K562 (cell line): ENCODE data around the gene SHLD1. TPM values are rescaled to one million over a fixed set of nuclear protein-coding genes. Genes with fewer than 3 reads are reported as not detected.
A peak's percentile ranks its signal among the peaks of the same experiment; 100 is the strongest.

Experiments used
- ATAC-seq: fragments of 200-7000 bp; cut with Tn5 transposase; 3 replicates; pipeline ENCODE4 v1.9.1; 2020; ENCODE audit warnings: moderate library complexity
- BruUV-seq: library from RNA; stranded (reverse); fragments of 400-500 nt; replicated peaks from 2 replicates; lab custom pipeline; 2021; lab: Mats Ljungman, UMichigan
- CTCF ChIA-PET: fragments of 300-600 bp; formaldehyde crosslinking; extraction: SDS; loops from one replicate; lab custom pipeline; 2021; ENCODE audit warnings: low intra/inter-chr PET ratio; lab: Yijun Ruan, JAX
- POLR2A ChIA-PET: fragments of 300-600, 350-650 bp; sonication (Branson Sonifier 250); formaldehyde crosslinking; extraction: SDS; loops from one replicate; lab custom pipeline; 2021; ENCODE audit warnings: antibody characterized with exemption, inconsistent platforms; lab: Yijun Ruan, JAX
- DNase-seq, 4 experiments: peaks; one replicate each; pipeline versions ENCODE4 v3.0.0 to v3.0.0-alpha.2; 2011 to 2018; ENCODE audit warnings: low spot score in 3 of 4, mixed read lengths in 3 of 4; ENCODE audit errors: extremely low read depth in 1 of 4
- FAIRE-seq: peaks from 2 replicates; lab custom pipeline; 2011; peaks lifted over from hg19 to GRCh38; lab: Jason Lieb, UNC
- H2AFZ ChIP-seq: 2 replicates; pipeline ENCODE4 v1.6.0; 2011; ENCODE audit warnings: low read depth, low read length, control low read depth, inconsistent platforms
- H3K27ac ChIP-seq: fragments of 200-600 bp; 3 replicates; pipeline ENCODE4 v1.8.0; 2011; ENCODE audit warnings: low read depth, mild to moderate bottlenecking, control low read depth, inconsistent platforms, low read length, moderate library complexity, mixed read lengths; ENCODE audit errors: extremely low read depth
- H3K27me3 ChIP-seq, 2 experiments: fragments of 300-600 bp in 1 of 2; 2 replicates in 1 of 2; 3 replicates in 1 of 2; pipeline versions ENCODE4 v1.6.0 to v1.8.0; 2011; ENCODE audit warnings: inconsistent platforms in 2 of 2, low read length in 2 of 2, mild to moderate bottlenecking in 1 of 2, mixed read lengths in 1 of 2, moderate library complexity in 1 of 2; ENCODE audit not compliant: control insufficient read depth in 2 of 2, insufficient read depth in 2 of 2
- H3K36me3 ChIP-seq: fragments of 300-600 bp; 3 replicates; pipeline ENCODE4 v1.8.0; 2011; ENCODE audit warnings: mild to moderate bottlenecking, low read length, inconsistent platforms; ENCODE audit not compliant: control insufficient read depth, insufficient read depth
- H3K4me1 ChIP-seq, 2 experiments: fragments of 200-600 bp in 1 of 2; replicated peaks in 1 of 2; 2 replicates in 1 of 2; 3 replicates in 1 of 2; pipeline versions ENCODE4 v1.5.1 to v1.8.0; 2011; ENCODE audit warnings: inconsistent platforms in 2 of 2, low read length in 2 of 2, mild to moderate bottlenecking in 1 of 2, mixed read lengths in 1 of 2, moderate library complexity in 1 of 2; ENCODE audit not compliant: control insufficient read depth in 2 of 2, insufficient read depth in 2 of 2
- H3K4me2 ChIP-seq: 2 replicates; pipeline ENCODE4 v1.6.1; 2011; ENCODE audit warnings: low read length, control low read depth, inconsistent platforms, mixed read lengths; ENCODE audit not compliant: insufficient read depth
- H3K4me3 ChIP-seq: fragments of 200-600 bp; sonication (generic), shearing (Covaris generic); 2 replicates; pipeline ENCODE4 v1.5.1; 2016; ENCODE audit warnings: control low read depth, inconsistent platforms
- H3K79me2 ChIP-seq: fragments of 200-600 bp; 3 replicates; pipeline ENCODE4 v1.8.0; 2011; ENCODE audit warnings: low read length, inconsistent platforms; ENCODE audit not compliant: control insufficient read depth, insufficient read depth
- H3K9ac ChIP-seq, 2 experiments: 2 replicates each; pipeline versions ENCODE4 v1.6.0 to v1.6.1; 2011; ENCODE audit warnings: low read depth in 2 of 2, low read length in 2 of 2, control low read depth in 1 of 2, inconsistent platforms in 1 of 2, mild to moderate bottlenecking in 1 of 2, mixed read lengths in 1 of 2; ENCODE audit not compliant: insufficient read depth in 1 of 2
- H3K9me1 ChIP-seq: one replicate; pipeline ENCODE4 v1.6.0; 2011; ENCODE audit warnings: inconsistent platforms, mild to moderate bottlenecking, low read length, moderate library complexity; ENCODE audit not compliant: control insufficient read depth, insufficient read depth
- H3K9me3 ChIP-seq: replicated peaks from 2 replicates; pipeline ENCODE4 v1.5.1; 2011; ENCODE audit warnings: low read depth, low read length, inconsistent platforms; ENCODE audit not compliant: control insufficient read depth, insufficient read depth
- H4K20me1 ChIP-seq: replicated peaks from 2 replicates; pipeline ENCODE4 v1.6.1; 2011; ENCODE audit warnings: low read length, inconsistent platforms, mixed read lengths; ENCODE audit not compliant: control insufficient read depth, insufficient read depth
- CEBPB ChIP-seq: fragments of 450-650 bp; IDR thresholded peaks from 2 replicates; pipeline ENCODE4 v1.6.1; 2016; ENCODE audit warnings: missing genetic modification characterization, missing compliant biosample characterization
- E2F3 ChIP-seq: fragments of 250-450 bp; sonication (Bioruptor Pico); IDR thresholded peaks from 2 replicates; pipeline ENCODE4 v1.4.0; 2020; ENCODE audit warnings: mild to moderate bottlenecking
- LARP7 ChIP-seq: fragments of 450-650 bp; IDR thresholded peaks from 2 replicates; pipeline ENCODE4 v1.6.1; 2016
- PBX2 ChIP-seq, 2 experiments: IDR thresholded peaks in 1 of 2; conservative IDR thresholded peaks in 1 of 2; 2 replicates each; pipeline ENCODE4 v1.6.1; 2016; ENCODE audit warnings: low read depth in 2 of 2, mild to moderate bottlenecking in 1 of 2, missing compliant biosample characterization in 1 of 2, missing genetic modification characterization in 1 of 2, moderate library complexity in 1 of 2
- PKNOX1 ChIP-seq: fragments of 450-650 bp; IDR thresholded peaks from 2 replicates; pipeline ENCODE4 v1.6.1; 2016
- REST ChIP-seq, 2 experiments: fragments of 450-650 bp; formaldehyde crosslinking in 1 of 2; IDR thresholded peaks; 2 replicates each; pipeline versions ENCODE4 v1.4.0 to v1.6.1; 2014 to 2020; ENCODE audit warnings: mild to moderate bottlenecking in 2 of 2, borderline replicate concordance in 1 of 2, low read depth in 1 of 2
- SMARCA5 ChIP-seq: fragments of 450-650 bp; IDR thresholded peaks from 2 replicates; pipeline ENCODE4 v1.6.1; 2016
- ZEB2 ChIP-seq: fragments of 450-650 bp; IDR thresholded peaks from 2 replicates; pipeline ENCODE4 v1.6.1; 2016
- ZNF778 ChIP-seq: fragments of 450-650 bp; formaldehyde crosslinking; IDR thresholded peaks from 2 replicates; pipeline ENCODE4 v1.4.0; 2020; ENCODE audit warnings: mild to moderate bottlenecking, moderate library complexity
- WGBS: fragments of 100-300 bp; shearing (Covaris generic); methylation state at CpG from one replicate; pipeline ENCODE4 v1.1.6; 2016; ENCODE audit warnings: low coverage, mixed read lengths; ENCODE audit not compliant: insufficient coverage; ENCODE audit errors: missing lambda C conversion rate; 5-methylcytosine and 5-hydroxymethylcytosine counted together
- in situ Hi-C: fragments of 300-500 bp; cut with MboI; formaldehyde crosslinking; loops from 4 replicates; pipeline ENCODE4 v1.15.0; 2018; ENCODE audit warnings: inconsistent platforms, mixed read lengths
- intact Hi-C: fragments of 100-400 bp; cut with micrococcal nuclease; formaldehyde crosslinking; loops from 2 replicates; pipeline ENCODE4 v1.14.2; 2022
- polyA plus RNA-seq, 8 experiments: library from polyadenylated mRNA; depleted of rRNA in 4 of 8; stranded (reverse) in 5 of 8; unstranded in 3 of 8; fragments of >200 nt; fragmentation: Nextera tagmentation in 2 of 8; fragmentation: Illumina TruSeq in 1 of 8; extraction: Ambion mirVana in 2 of 8; extraction: Trizol in 1 of 8; gene quantifications; 2 replicates each; pipeline versions ENCODE4 v1.2.1 to v1.2.3, GENCODE V29; 2011 to 2014; ENCODE audit warnings: inconsistent platforms in 1 of 8, missing spikeins in 1 of 8
- total RNA-seq, 7 experiments: library from RNA; depleted of rRNA in 6 of 7; stranded (reverse); fragments of >200 nt in 6 of 7; fragmentation: Illumina TruSeq in 2 of 7; extraction: Trizol in 2 of 7; gene quantifications; 2 replicates each; pipeline versions ENCODE4 v1.2.1 to v1.2.3, GENCODE V29; 2011 to 2021; ENCODE audit warnings: low replicate concordance in 1 of 7

SHLD1 gene
- total and polyA plus RNA-seq, 9 of the 15 experiments (the other 6 are each of a cell fraction or from before 2014, with no cell fraction given), result 3.7 to 21.6 (median 8.2) TPM

GRCh38 chr20:5822569-5822968 lies 72.4 kb downstream of the SHLD1 start (continued):
- no peak for TF ChIP-seq PBX2 (CRISPR knock-in tag; IDR thresholded peaks at IDR 0.05; ENCODE audit: low read depth)
- TF ChIP-seq PBX2 (tag; conservative IDR thresholded peaks at IDR 0.05; ENCODE audit: low read depth), result peak; percentile 87
- TF ChIP-seq CEBPB (tag), result peak; percentile 52
- TF ChIP-seq E2F3, result no peak
- peak; percentile 67 for TF ChIP-seq PKNOX1
- TF ChIP-seq, all 486 proteins: peak for 19

- no peaks in the 10 kb centered on the region for H3K9me1 ChIP-seq
- H3K27ac ChIP-seq, result no peak overlapping the region
- H3K4me2 ChIP-seq, result no peak overlapping the region
- no peak for ATAC-seq
- no peak for FAIRE-seq
- no peaks in the 10 kb centered on the region for H3K27me3 ChIP-seq
- BruUV-seq, result no TSS peak
- ChIA-PET CTCF (no interaction called here), POLR2A (no interaction called here)
- intact Hi-C loops, result no loop called here
- no peaks in the 10 kb centered on the region for H4K20me1 ChIP-seq
- WGBS, result 43% methylated on average over 9 of the region's 9 CpGs
- no peak overlapping the region for H3K4me3 ChIP-seq
- no peak overlapping the region for H2AFZ ChIP-seq
- no peaks in the 10 kb centered on the region for H3K9me3 ChIP-seq
- H3K9ac ChIP-seq, result no peak overlapping the region
- in situ Hi-C loops, result no loop called here
- no peak for DNase-seq
- peaks cover 0 to 8% of the 10 kb centered on the region in 2 experiments; a peak in 3 of 5 replicates for H3K4me1 ChIP-seq
- H3K36me3 ChIP-seq, result no peaks in the 10 kb centered on the region
- no peaks in the 10 kb centered on the region for H3K79me2 ChIP-seq
- TF ChIP-seq LARP7 (no peak), ZNF778 (CRISPR knock-in tag) (no peak), SMARCA5 (no peak), ZEB2 (no peak), REST (IDR thresholded peaks at IDR 0.05; ENCODE audit: borderline replicate concordance) (no peak), REST (CRISPR knock-in tag; IDR thresholded peaks at IDR 0.05; ENCODE audit: low read depth) (no peak)
These were observed 75.0 kb downstream of the SHLD1 start for GRCh38 chr20:5825130-5825719.
